Measurements from ENCODE around the gene BABAM2. TPM values are rescaled to one million over a fixed set of nuclear protein-coding genes. Genes with fewer than 3 reads are reported as not detected.

Gene BABAM2
- total and polyA plus RNA-seq, 2 experiments from 2014 or later: 17.8 to 21.5 TPM

DNA sequence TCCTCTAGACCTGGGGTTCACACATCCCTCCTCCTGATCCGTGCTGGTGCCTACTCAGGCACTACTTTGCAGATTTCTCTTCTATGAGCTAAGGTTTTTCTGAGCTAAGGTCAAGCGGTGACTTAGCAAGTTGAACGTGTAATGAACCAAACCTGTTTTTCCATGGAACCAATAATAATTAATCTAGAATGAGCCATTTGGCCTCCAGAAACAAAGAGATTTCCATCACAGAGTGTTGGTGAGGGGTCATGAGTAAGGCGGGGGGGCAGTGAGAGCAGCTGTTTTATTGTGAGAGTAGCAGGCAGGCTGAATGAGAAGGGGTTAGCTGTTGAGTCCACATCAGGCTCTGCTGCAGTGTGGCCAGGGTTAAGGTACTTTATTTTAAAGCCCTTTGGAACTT, 390.1 kb downstream of the BABAM2 start (continued):
- TF ChIP-seq REST (IDR thresholded peaks at IDR 0.05; ENCODE audit: unreplicated experiment) (no peak), EZH2phosphoT487 (IDR thresholded peaks at IDR 0.05; ENCODE audit: unreplicated experiment) (no peak)

- no peaks in the 10 kb centered on the region for H3K79me2 ChIP-seq (replicated peaks; ENCODE audit: insufficient read depth)
- H4K20me1 ChIP-seq (replicated peaks; ENCODE audit: insufficient read depth): no peaks in the 10 kb centered on the region
- H3F3A ChIP-seq (replicated peaks; ENCODE audit: low read depth): no peaks in the 10 kb centered on the region
- Mint-ChIP-seq H3K27me3 (ENCODE audit: insufficient read depth, low read depth, poor library complexity) (peaks cover 5% of the 10 kb centered on the region), H3K27ac (no peak overlapping the region), H3K36me3 (ENCODE audit: low read depth) (no peaks in the 10 kb centered on the region), H3K9me3 (no peaks in the 10 kb centered on the region), H3K4me1 (peaks cover 5% of the 10 kb centered on the region; the same call in 2 of the 3 replicates), H3K4me3 (no peak overlapping the region)
- ATAC-seq (no peak), DNase-seq (ENCODE audit: low spot score) (no peak)
- no peak overlapping the region for H2AFZ ChIP-seq
- H3K27ac ChIP-seq (ENCODE audit: low read depth): no peak overlapping the region
- no peak overlapping the region for H3K4me3 ChIP-seq
- no peak overlapping the region for H3K4me2 ChIP-seq
- H3K4me1 ChIP-seq (ENCODE audit: insufficient read depth): no peaks in the 10 kb centered on the region
- no peaks in the 10 kb centered on the region for H3K9me2 ChIP-seq (ENCODE audit: insufficient read depth)
- H3K36me3 ChIP-seq (ENCODE audit: insufficient read depth): no peaks in the 10 kb centered on the region
- H3K27me3 ChIP-seq (ENCODE audit: insufficient read depth): no peaks in the 10 kb centered on the region
- TF ChIP-seq REST (IDR thresholded peaks at IDR 0.05; ENCODE audit: unreplicated experiment): no peak
- TF ChIP-seq EZH2phosphoT487 (IDR thresholded peaks at IDR 0.05; ENCODE audit: unreplicated experiment): no peak
- no peak for TF ChIP-seq EZH2 (IDR thresholded peaks at IDR 0.05; ENCODE audit: low read depth, unreplicated experiment)
- TF ChIP-seq ETS1 (IDR thresholded peaks at IDR 0.05): no peak
- TF ChIP-seq, protein P1, sequence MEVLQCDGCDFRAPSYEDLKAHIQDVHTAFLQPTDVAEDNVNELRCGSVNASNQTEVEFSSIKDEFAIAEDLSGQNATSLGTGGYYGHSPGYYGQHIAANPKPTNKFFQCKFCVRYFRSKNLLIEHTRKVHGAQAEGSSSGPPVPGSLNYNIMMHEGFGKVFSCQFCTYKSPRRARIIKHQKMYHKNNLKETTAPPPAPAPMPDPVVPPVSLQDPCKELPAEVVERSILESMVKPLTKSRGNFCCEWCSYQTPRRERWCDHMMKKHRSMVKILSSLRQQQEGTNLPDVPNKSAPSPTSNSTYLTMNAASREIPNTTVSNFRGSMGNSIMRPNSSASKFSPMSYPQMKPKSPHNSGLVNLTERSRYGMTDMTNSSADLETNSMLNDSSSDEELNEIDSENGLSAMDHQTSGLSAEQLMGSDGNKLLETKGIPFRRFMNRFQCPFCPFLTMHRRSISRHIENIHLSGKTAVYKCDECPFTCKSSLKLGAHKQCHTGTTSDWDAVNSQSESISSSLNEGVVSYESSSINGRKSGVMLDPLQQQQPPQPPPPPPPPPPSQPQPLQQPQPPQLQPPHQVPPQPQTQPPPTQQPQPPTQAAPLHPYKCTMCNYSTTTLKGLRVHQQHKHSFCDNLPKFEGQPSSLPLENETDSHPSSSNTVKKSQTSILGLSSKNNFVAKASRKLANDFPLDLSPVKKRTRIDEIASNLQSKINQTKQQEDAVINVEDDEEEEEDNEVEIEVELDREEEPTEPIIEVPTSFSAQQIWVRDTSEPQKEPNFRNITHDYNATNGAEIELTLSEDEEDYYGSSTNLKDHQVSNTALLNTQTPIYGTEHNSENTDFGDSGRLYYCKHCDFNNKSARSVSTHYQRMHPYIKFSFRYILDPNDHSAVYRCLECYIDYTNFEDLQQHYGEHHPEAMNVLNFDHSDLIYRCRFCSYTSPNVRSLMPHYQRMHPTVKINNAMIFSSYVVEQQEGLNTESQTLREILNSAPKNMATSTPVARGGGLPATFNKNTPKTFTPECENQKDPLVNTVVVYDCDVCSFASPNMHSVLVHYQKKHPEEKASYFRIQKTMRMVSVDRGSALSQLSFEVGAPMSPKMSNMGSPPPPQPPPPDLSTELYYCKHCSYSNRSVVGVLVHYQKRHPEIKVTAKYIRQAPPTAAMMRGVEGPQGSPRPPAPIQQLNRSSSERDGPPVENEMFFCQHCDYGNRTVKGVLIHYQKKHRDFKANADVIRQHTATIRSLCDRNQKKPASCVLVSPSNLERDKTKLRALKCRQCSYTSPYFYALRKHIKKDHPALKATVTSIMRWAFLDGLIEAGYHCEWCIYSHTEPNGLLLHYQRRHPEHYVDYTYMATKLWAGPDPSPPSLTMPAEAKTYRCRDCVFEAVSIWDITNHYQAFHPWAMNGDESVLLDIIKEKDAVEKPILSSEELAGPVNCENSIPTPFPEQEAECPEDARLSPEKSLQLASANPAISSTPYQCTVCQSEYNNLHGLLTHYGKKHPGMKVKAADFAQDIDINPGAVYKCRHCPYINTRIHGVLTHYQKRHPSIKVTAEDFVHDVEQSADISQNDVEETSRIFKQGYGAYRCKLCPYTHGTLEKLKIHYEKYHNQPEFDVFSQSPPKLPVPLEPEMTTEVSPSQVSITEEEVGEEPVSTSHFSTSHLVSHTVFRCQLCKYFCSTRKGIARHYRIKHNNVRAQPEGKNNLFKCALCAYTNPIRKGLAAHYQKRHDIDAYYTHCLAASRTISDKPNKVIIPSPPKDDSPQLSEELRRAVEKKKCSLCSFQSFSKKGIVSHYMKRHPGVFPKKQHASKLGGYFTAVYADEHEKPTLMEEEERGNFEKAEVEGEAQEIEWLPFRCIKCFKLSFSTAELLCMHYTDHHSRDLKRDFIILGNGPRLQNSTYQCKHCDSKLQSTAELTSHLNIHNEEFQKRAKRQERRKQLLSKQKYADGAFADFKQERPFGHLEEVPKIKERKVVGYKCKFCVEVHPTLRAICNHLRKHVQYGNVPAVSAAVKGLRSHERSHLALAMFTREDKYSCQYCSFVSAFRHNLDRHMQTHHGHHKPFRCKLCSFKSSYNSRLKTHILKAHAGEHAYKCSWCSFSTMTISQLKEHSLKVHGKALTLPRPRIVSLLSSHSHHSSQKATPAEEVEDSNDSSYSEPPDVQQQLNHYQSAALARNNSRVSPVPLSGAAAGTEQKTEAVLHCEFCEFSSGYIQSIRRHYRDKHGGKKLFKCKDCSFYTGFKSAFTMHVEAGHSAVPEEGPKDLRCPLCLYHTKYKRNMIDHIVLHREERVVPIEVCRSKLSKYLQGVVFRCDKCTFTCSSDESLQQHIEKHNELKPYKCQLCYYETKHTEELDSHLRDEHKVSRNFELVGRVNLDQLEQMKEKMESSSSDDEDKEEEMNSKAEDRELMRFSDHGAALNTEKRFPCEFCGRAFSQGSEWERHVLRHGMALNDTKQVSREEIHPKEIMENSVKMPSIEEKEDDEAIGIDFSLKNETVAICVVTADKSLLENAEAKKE (CRISPR knock-in tag; IDR thresholded peaks at IDR 0.05): no peak
- no peak for TF ChIP-seq NANOG (IDR thresholded peaks at IDR 0.05; ENCODE audit: borderline replicate concordance)
- no peak for TF ChIP-seq ZNF331 (CRISPR knock-in tag; IDR thresholded peaks at IDR 0.05; ENCODE audit: low read depth)
- no peak for TF ChIP-seq CREB1 (CRISPR knock-in tag; IDR thresholded peaks at IDR 0.05; ENCODE audit: low read depth)
- TF ChIP-seq POLR2AphosphoS5 (IDR thresholded peaks at IDR 0.05; ENCODE audit: low read depth): no peak
- no peak for TF ChIP-seq STAT1 (IDR thresholded peaks at IDR 0.05; ENCODE audit: unreplicated experiment)
- no peak for TF ChIP-seq JUNB (IDR thresholded peaks at IDR 0.05; ENCODE audit: unreplicated experiment)
Measured at GRCh38 chr2:28281739-28282138, 391.2 kb downstream of the BABAM2 start.
